GM12872 (cell line): ENCODE data around the gene KIF7.

Source experiments
- CTCF ChIP-seq: IDR thresholded peaks from 3 replicates; pipeline ENCODE4 v1.5.1; 2011; ENCODE audit warnings: low read depth, mild to moderate bottlenecking, low read length, moderate library complexity; ENCODE audit not compliant: insufficient read depth

Gene KIF7

DNA sequence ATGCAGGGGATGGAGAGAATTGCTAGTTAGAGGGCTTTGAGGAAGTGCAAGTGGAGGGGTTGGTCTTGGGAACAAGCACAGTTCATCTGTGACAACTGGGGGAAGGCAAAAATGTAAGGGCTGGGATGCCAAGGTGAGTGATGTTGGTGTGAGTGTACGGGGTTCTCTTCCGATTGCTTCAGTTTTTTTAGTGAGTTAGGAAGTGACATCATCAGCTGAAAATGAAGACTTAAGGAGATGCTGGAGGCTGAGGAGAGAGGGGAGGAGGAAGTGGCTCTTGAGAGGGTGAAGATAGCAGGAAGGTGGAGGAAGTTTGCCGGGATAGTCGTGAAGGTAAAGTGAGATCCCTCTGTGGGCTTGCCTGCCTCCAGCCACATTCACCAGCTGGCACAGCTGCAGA, 67.3 kb downstream of the KIF7 start:
- TF ChIP-seq CTCF = no peak

- no peak for TF ChIP-seq CTCF
These were observed 68.6 kb downstream of the KIF7 start for GRCh38 chr15:89586651-89587050.

DNA sequence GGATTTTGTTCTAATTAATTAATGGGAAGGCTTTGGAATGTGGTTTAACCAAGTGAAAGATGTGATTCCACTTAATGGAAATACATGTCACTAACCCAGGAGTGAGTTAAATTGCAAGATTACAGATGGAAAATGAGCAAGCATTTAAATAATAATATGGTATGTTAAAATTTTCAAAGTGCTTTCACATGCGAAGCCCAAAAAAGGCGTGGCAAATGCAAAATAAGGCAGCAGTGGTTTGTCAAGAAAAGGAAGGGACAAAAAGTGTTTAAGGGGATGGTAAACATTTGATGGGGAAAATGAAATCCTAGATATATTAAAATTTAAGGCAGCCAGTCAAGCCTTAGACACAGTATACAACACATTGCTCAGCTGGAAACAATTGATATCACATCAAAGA, 77.1 kb downstream of the KIF7 start:
- TF ChIP-seq CTCF = no peak
